Endothelial cell (in vitro differentiated cells): ENCODE measurements around the gene TMOD2. TPM values are rescaled to one million over a fixed set of nuclear protein-coding genes. Genes with fewer than 3 reads are reported as not detected.

ENCODE experiments used
- DNase-seq: peaks from one replicate; pipeline ENCODE4 v3.0.0; 2021; ENCODE audit warnings: low spot score
- H3K27ac Mint-ChIP-seq: one replicate; pipeline ENCODE4 v1.8.0; 2021; ENCODE audit warnings: mixed read lengths, inconsistent platforms; ENCODE audit not compliant: unreplicated experiment
- H3K27me3 Mint-ChIP-seq: one replicate; pipeline ENCODE4 v1.8.0; 2021; ENCODE audit warnings: mild to moderate bottlenecking, moderate library complexity, mixed read lengths, inconsistent platforms; ENCODE audit not compliant: unreplicated experiment
- H3K36me3 Mint-ChIP-seq: one replicate; pipeline ENCODE4 v1.8.0; 2021; ENCODE audit warnings: mild to moderate bottlenecking, low read depth, mixed read lengths, inconsistent platforms; ENCODE audit not compliant: unreplicated experiment
- H3K4me1 Mint-ChIP-seq: one replicate; pipeline ENCODE4 v1.8.0; 2021; ENCODE audit warnings: mild to moderate bottlenecking, mixed read lengths, inconsistent platforms; ENCODE audit not compliant: unreplicated experiment
- H3K4me3 Mint-ChIP-seq: one replicate; pipeline ENCODE4 v1.8.0; 2021; ENCODE audit warnings: mild to moderate bottlenecking, mixed read lengths, inconsistent platforms; ENCODE audit not compliant: unreplicated experiment
- H3K9me3 Mint-ChIP-seq: one replicate; pipeline ENCODE4 v1.8.0; 2021; ENCODE audit warnings: mixed read lengths, inconsistent platforms; ENCODE audit not compliant: unreplicated experiment
- total RNA-seq: library from RNA; stranded (reverse); fragmentation: NEBNext Ultra II Directional; extraction: Animal tissue kit (Norgen Biotek cat#: 25700); gene quantifications from one replicate; pipeline ENCODE4 v1.2.1, GENCODE V29; 2021; ENCODE audit not compliant: unreplicated experiment
- TF ChIP-seq, protein P1 (sequence below): fragments of 200-600 bp; sonication (generic); IDR thresholded peaks from one replicate; pipeline ENCODE4 v1.5.0; 2021; ENCODE audit warnings: antibody characterized with exemption; ENCODE audit not compliant: unreplicated experiment

TMOD2 gene
- total RNA-seq, 1 donor from 2014 or later, result 118 TPM

DNA sequence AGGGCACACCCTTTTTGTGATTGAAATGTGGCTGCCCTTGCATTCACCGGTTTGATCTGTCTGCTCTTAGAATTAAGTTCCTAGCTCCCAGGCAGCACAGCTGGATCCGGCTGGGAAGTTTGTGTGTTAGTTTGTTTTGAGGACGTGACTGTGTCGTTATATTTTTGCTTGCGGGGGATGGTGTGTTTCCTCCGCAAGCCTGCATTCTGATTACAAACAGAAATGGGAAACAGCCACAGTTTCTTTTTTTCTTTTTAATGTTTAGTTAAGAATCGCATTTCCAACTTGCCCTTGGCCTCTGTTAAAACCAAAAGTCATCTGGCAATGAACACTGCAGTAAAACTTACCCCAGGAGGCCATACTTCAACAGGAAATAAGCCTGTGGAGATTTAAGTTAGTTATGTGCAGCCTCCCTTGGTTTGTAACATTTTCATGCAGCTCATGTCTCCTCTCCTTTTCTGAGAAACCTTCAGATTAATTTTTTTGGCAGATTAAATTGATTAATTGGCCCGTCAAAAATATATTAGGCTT is 78.9 kb downstream of the TMOD2 start:
- Mint-ChIP-seq H3K36me3 (no peaks in the 10 kb centered on the region), H3K27ac (peak overlapping the region; percentile 87), H3K9me3 (no peaks in the 10 kb centered on the region), H3K4me1 (peaks cover 18% of the 10 kb centered on the region), H3K4me3 (peak overlapping the region; percentile 99), H3K27me3 (peaks cover 12% of the 10 kb centered on the region)
- DNase-seq, result no peak
- TF ChIP-seq, protein P1, sequence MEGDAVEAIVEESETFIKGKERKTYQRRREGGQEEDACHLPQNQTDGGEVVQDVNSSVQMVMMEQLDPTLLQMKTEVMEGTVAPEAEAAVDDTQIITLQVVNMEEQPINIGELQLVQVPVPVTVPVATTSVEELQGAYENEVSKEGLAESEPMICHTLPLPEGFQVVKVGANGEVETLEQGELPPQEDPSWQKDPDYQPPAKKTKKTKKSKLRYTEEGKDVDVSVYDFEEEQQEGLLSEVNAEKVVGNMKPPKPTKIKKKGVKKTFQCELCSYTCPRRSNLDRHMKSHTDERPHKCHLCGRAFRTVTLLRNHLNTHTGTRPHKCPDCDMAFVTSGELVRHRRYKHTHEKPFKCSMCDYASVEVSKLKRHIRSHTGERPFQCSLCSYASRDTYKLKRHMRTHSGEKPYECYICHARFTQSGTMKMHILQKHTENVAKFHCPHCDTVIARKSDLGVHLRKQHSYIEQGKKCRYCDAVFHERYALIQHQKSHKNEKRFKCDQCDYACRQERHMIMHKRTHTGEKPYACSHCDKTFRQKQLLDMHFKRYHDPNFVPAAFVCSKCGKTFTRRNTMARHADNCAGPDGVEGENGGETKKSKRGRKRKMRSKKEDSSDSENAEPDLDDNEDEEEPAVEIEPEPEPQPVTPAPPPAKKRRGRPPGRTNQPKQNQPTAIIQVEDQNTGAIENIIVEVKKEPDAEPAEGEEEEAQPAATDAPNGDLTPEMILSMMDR, result no peak

DNA sequence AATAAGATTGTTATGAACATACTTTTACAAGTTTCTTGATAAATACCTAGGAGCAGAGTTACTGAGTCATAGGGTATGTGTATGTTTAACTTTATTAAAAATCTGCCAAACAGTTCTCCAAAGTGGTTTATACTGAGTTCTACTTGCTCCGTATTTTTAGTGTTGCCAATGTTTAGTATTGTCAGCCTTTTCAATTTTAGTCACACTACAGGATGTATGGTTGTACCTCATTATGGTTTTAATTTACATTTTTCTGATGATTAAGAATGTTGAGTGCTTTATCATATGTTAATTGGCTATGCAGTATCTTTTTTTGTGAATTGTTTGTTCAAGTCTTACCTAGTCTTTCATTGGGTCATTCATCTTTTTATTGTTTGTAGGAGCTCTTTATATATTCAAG is 82.4 kb downstream of the TMOD2 start:
- TF ChIP-seq, protein P1, result no peak
- Mint-ChIP-seq H3K4me3 (no peak overlapping the region), H3K27me3 (peaks cover 10% of the 10 kb centered on the region), H3K4me1 (peaks cover 33% of the 10 kb centered on the region), H3K36me3 (no peaks in the 10 kb centered on the region), H3K9me3 (no peaks in the 10 kb centered on the region), H3K27ac (no peak overlapping the region)
- no peak for DNase-seq

DNA sequence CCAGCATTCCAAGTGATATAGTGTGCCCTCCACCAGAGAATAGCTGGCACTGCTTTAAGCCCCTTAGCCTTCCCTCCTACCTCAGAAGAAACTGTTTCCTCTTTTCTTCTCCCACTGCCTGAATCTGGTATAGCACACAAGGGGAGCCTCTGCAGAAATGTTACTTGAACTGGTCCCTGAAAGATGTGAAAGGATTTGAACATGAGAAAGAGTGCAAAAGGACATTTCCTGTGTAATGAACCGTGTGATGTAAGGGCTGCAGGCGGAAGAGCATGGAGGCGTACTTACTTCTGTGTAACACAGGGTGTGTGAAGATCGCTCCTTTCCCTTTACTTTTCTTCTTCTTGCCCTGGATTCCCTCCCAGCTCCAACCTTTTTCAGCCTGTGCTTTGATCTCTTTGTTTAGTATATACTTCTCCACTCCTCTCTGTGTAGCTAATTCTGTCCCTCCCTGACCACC is 86.4 kb downstream of the TMOD2 start:
- no peaks in the 10 kb centered on the region for H3K36me3 Mint-ChIP-seq
- no peaks in the 10 kb centered on the region for H3K27me3 Mint-ChIP-seq
- H3K4me3 Mint-ChIP-seq, result no peak overlapping the region
- H3K4me1 Mint-ChIP-seq, result peaks cover 29% of the 10 kb centered on the region
- TF ChIP-seq, protein P1, result no peak
- no peaks in the 10 kb centered on the region for H3K9me3 Mint-ChIP-seq
- H3K27ac Mint-ChIP-seq, result peak overlapping the region; percentile 53
- DNase-seq, result no peak

DNA sequence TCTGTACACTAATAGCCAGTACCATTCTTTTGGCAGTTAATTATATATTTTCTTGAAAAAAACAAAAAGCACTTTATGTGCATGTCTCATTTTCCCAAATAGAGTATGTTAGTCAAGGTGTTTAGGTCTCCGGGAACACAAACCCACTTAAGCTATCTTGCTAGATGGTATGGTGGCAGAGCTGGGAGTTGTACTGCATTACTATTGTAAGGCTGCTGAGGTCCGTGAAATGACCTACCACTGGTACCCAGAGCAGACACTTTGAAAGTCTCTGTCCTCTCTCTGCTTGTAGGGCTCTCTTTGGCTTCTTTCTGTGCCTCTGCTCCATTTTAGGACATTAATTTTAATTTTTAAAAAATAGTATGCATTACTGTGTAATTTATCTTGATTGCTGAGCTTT is 86.9 kb downstream of the TMOD2 start:
- no peaks in the 10 kb centered on the region for H3K9me3 Mint-ChIP-seq
- no peaks in the 10 kb centered on the region for H3K36me3 Mint-ChIP-seq
- no peaks in the 10 kb centered on the region for H3K27me3 Mint-ChIP-seq
- H3K4me3 Mint-ChIP-seq, result no peak overlapping the region
- TF ChIP-seq, protein P1, result no peak
- H3K4me1 Mint-ChIP-seq, result peaks cover 33% of the 10 kb centered on the region
- peak overlapping the region; percentile 53 for H3K27ac Mint-ChIP-seq
- DNase-seq, result no peak

DNA sequence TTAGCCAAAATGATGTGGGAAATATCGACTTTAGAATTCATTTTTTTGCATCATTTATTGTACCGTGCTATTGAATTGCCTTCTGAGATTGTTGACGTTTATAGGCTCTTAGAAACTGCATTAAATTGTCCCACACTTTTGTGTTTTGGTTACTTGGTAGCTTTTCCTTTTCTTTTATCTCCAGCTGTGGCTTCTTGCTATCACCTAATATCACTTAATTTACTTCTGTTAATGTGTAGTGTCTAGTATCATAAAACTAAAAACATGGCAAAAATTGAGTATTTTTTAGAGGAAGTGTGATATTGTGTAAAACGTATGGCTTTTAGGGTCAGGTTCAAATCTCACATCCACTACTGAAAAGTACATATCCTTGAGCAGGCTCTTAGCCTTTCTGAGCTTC is 89.3 kb downstream of the TMOD2 start:
- Mint-ChIP-seq H3K4me3 (no peak overlapping the region), H3K27ac (no peak overlapping the region), H3K9me3 (no peaks in the 10 kb centered on the region), H3K27me3 (no peaks in the 10 kb centered on the region), H3K36me3 (no peaks in the 10 kb centered on the region), H3K4me1 (peaks cover 39% of the 10 kb centered on the region)
- no peak for DNase-seq
- TF ChIP-seq, protein P1, result no peak
